Uterus (tissue), 2 donors: Measurements from ENCODE around the gene WWOX.

ENCODE experiments used
- POLR2A ChIP-seq, 2 donors: fragments of 450-650 bp; IDR thresholded peaks; one replicate each; pipeline ENCODE4 v1.6.1; 2016; ENCODE audit warnings: antibody characterized with exemption in 2 of 2, mild to moderate bottlenecking in 1 of 2, moderate library complexity in 1 of 2
- TF ChIP-seq, protein P1 (sequence below), 4 experiments: fragments of 200-600 bp in 2 of 4; fragments of 450-650 bp in 2 of 4; sonication (generic) in 2 of 4; IDR thresholded peaks; one replicate each; pipeline ENCODE4 v1.5.1; 2016 to 2019; ENCODE audit warnings: antibody characterized with exemption in 4 of 4, mild to moderate bottlenecking in 2 of 4, moderate library complexity in 1 of 4

DNA sequence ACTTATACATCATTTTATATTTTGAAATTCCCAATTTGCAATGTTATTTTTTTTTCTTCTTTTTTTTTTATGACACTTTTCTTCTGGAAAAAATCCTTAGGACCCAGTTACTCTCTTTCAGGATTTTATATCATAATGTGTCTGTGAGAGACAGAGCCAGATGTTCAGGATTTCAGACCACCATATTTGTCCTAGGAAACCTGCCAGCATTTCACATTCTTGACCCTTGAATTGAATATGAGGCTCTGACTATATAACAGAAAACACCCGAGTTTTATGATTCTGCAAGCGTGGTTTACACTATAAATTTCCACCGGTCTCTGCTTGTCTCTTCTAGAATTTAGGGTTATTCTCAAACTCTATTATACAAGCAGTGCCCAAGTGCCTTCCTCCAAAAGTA lies 621.0 kb downstream of the WWOX start:
- TF ChIP-seq POLR2A (IDR thresholded peaks at IDR 0.05) = no peak
- TF ChIP-seq, protein P1, sequence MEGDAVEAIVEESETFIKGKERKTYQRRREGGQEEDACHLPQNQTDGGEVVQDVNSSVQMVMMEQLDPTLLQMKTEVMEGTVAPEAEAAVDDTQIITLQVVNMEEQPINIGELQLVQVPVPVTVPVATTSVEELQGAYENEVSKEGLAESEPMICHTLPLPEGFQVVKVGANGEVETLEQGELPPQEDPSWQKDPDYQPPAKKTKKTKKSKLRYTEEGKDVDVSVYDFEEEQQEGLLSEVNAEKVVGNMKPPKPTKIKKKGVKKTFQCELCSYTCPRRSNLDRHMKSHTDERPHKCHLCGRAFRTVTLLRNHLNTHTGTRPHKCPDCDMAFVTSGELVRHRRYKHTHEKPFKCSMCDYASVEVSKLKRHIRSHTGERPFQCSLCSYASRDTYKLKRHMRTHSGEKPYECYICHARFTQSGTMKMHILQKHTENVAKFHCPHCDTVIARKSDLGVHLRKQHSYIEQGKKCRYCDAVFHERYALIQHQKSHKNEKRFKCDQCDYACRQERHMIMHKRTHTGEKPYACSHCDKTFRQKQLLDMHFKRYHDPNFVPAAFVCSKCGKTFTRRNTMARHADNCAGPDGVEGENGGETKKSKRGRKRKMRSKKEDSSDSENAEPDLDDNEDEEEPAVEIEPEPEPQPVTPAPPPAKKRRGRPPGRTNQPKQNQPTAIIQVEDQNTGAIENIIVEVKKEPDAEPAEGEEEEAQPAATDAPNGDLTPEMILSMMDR (IDR thresholded peaks at IDR 0.05) = no peak
